ENCODE results near the gene KLF9. TPM values are rescaled to one million over a fixed set of nuclear protein-coding genes. Genes with fewer than 3 reads are reported as not detected.
A peak's percentile ranks its signal among the peaks of the same experiment; 100 is the strongest.

KLF9 gene
- polyA plus RNA-seq, 1 of the 3 experiments (the other 2 are of a cell fraction) = 5.8 TPM

DNA sequence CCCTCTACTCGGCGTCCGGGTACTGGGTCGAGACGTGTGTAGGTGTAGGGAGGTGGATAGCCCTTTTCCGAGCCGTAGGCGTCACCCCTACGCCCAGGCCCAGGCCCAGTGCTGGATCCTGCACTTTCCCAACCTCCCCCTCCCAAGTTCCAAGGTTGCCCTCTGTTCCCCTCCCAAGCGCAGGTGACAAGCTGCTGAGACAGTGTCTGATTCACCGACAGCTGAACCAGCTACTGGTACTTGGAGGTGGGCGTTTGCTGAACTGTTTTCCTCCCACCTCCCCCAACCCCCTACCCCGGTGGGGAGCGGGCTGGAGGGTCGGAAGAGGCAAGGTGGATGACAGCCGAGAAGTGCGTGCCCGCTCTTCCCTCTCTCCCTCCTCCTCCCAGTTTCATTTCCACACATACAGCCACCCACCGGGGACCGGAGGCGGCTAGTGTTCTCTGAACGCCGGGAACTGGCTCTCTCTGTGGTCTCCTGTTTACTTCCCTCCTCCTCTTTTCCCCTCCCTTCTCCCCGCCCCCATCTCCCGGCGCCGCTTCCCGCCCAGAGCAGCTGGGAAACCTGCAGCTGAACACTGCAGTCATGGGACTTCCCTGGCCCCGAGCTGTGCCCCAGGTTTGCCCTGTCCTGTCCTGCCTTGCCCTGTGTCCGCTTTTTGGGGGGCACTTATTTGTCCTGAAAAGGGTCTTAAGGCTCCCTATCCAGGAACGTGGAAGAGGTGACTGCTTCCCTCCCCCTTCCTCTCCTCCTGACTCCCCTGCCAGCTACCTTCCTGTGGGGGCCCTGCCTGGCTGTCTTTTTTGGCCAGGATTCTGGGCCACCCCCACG is 6.2 kb upstream of the KLF9 start:
- H3K4me3 ChIP-seq (ENCODE audit: low read depth in 2 of 2, low read length in 1 of 2) = peak overlapping the region; percentile 59 to 73
- ChIA-PET CTCF (interaction anchor here (1.5 to 2.4 kb wide), 5 partner anchors 9 to 182 kb away, joined by 4 to 12 read pairs (median 7); no protein-coding TSS in a partner anchor), POLR2A (interaction anchor here (0.6 to 4.0 kb wide), 10 partner anchors 9 to 182 kb away, joined by 3 to 20 read pairs (median 4); no protein-coding TSS in a partner anchor)
- H3K79me2 ChIP-seq (ENCODE audit: insufficient read depth) = no peaks in the 10 kb centered on the region
- no peaks in the 10 kb centered on the region for H3K9me2 ChIP-seq
- H4K20me1 ChIP-seq (ENCODE audit: insufficient read depth) = no peaks in the 10 kb centered on the region
- no peak for TF ChIP-seq NFIC (IDR thresholded peaks at IDR 0.05; ENCODE audit: borderline replicate concordance)
- TF ChIP-seq MXI1 (IDR thresholded peaks at IDR 0.05; ENCODE audit: low read depth, low read length) = no peak; the same call in 1 of the 2 replicates
- peak; percentile 74 for TF ChIP-seq TAF1 (IDR thresholded peaks at IDR 0.05; ENCODE audit: borderline replicate concordance, low read depth, low read length)
- no peak for TF ChIP-seq EP300 (IDR thresholded peaks at IDR 0.05; ENCODE audit: borderline replicate concordance in 1 of 2, low read depth in 1 of 2, low read length in 1 of 2)
- no peak for TF ChIP-seq RCOR1 (IDR thresholded peaks at IDR 0.05; ENCODE audit: low read length)
- peak; percentile 54; the same call in 1 of the 2 replicates for TF ChIP-seq SIN3A (IDR thresholded peaks at IDR 0.05; ENCODE audit: borderline replicate concordance, low read depth, low read length)
- TF ChIP-seq POLR2AphosphoS5 (IDR thresholded peaks at IDR 0.05; ENCODE audit: low read depth, low read length) = peak; percentile 90
- TF ChIP-seq YY1 (IDR thresholded peaks at IDR 0.05; ENCODE audit: low read depth) = no peak
- peak; percentile 83 for TF ChIP-seq FOXJ3 (CRISPR knock-in tag; IDR thresholded peaks at IDR 0.05)
- no peak for TF ChIP-seq GATA2 (CRISPR knock-in tag; IDR thresholded peaks at IDR 0.05)
- peak; percentile 24; the same call in 1 of the 2 replicates for TF ChIP-seq TCF12 (IDR thresholded peaks at IDR 0.05)
- no peak for TF ChIP-seq TEAD4 (IDR thresholded peaks at IDR 0.05; ENCODE audit: borderline replicate concordance, insufficient read depth)
- TF ChIP-seq MEF2A (IDR thresholded peaks at IDR 0.05; ENCODE audit: borderline replicate concordance, low read depth) = no peak
- TF ChIP-seq FOXM1 (IDR thresholded peaks at IDR 0.05; ENCODE audit: low read depth) = 0 out of 2 replicates have a peak, but pooled peaks have one; percentile 6
- no peak for TF ChIP-seq SMC3 (IDR thresholded peaks at IDR 0.05; ENCODE audit: low read depth, low read length)
- TF ChIP-seq CHD2 (IDR thresholded peaks at IDR 0.05; ENCODE audit: low read length, partially characterized antibody) = peak; percentile 80
- TF ChIP-seq REST (IDR thresholded peaks at IDR 0.05; ENCODE audit: low read depth, low read length) = peak; percentile 7; the same call in 1 of the 2 replicates
- TF ChIP-seq, protein P1, sequence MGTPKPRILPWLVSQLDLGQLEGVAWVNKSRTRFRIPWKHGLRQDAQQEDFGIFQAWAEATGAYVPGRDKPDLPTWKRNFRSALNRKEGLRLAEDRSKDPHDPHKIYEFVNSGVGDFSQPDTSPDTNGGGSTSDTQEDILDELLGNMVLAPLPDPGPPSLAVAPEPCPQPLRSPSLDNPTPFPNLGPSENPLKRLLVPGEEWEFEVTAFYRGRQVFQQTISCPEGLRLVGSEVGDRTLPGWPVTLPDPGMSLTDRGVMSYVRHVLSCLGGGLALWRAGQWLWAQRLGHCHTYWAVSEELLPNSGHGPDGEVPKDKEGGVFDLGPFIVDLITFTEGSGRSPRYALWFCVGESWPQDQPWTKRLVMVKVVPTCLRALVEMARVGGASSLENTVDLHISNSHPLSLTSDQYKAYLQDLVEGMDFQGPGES (IDR thresholded peaks at IDR 0.05; ENCODE audit: low read depth, low read length) = no peak
- TF ChIP-seq ELF1 (IDR thresholded peaks at IDR 0.05) = no peak
- TF ChIP-seq JUND (IDR thresholded peaks at IDR 0.05) = no peak
- TF ChIP-seq RAD21 (IDR thresholded peaks at IDR 0.05; ENCODE audit: low read length) = no peak
- TF ChIP-seq FOSL2 (IDR thresholded peaks at IDR 0.05; ENCODE audit: borderline replicate concordance, low read depth) = 0 out of 2 replicates have a peak, but pooled peaks have one; percentile 3
- peak; percentile 78 for DNase-seq
- 1% methylated on average over 32 of the region's 32 CpGs for WGBS (ENCODE audit: low lambda C conversion rate)
- peaks cover 15 to 21% of the 10 kb centered on the region in 2 experiments for H3K4me1 ChIP-seq (ENCODE audit: control insufficient read depth in 1 of 2, insufficient read depth in 2 of 2, low read depth in 1 of 2, low read length in 1 of 2)
- H3K4me2 ChIP-seq = peak overlapping the region; percentile 80
- no peak overlapping the region; the same call in 1 of the 2 replicates for H2AFZ ChIP-seq (ENCODE audit: low read depth)
- peak overlapping the region; percentile 99 to 100 for H3K27ac ChIP-seq (ENCODE audit: low read depth in 2 of 2, low read length in 1 of 2)
- H3F3A ChIP-seq (replicated peaks; ENCODE audit: insufficient read depth) = peaks cover 41% of the 10 kb centered on the region
- H3K9me3 ChIP-seq = no peaks in the 10 kb centered on the region
- peak overlapping the region; percentile 98 for H3K9ac ChIP-seq
- no peaks in the 10 kb centered on the region for H3K27me3 ChIP-seq (ENCODE audit: insufficient read depth)
- no peaks in the 10 kb centered on the region for H3K36me3 ChIP-seq (replicated peaks in 1 of 2; ENCODE audit: control insufficient read depth in 1 of 2, insufficient read depth in 2 of 2, low read length in 1 of 2)
